Skeletal muscle cell (primary cell): ENCODE measurements around the gene CDH13.

ENCODE experiments used
- DNase-seq: peaks from one replicate; pipeline ENCODE4 v3.0.0-alpha.2; 2010; ENCODE audit warnings: low read depth
- H3K4me3 ChIP-seq: 2 replicates; pipeline ENCODE4 v1.5.1; 2011; ENCODE audit warnings: low read depth, mild to moderate bottlenecking, control low read depth, low read length, moderate library complexity

The CDH13 gene

DNA sequence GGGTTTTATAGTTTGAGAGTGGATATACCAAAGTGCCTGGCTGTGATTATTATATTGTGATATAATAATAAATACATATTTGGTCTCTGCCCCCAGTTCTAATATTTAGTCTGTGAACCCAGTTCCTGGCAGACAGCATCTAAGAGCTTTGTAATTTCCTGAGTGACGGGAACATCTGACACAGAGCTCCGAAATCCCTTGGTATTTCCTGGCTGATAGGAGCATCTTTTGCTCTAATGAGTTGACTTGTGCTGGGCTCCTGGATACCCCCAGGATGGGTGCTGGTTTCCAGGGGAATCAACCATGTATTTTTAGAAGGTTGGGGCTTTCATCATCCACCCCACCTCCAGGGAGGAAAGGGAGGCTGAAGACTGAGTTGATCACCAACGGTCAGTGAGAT is 187.3 kb downstream of the CDH13 start:
- no peak for DNase-seq
- no peak overlapping the region for H3K4me3 ChIP-seq

DNA sequence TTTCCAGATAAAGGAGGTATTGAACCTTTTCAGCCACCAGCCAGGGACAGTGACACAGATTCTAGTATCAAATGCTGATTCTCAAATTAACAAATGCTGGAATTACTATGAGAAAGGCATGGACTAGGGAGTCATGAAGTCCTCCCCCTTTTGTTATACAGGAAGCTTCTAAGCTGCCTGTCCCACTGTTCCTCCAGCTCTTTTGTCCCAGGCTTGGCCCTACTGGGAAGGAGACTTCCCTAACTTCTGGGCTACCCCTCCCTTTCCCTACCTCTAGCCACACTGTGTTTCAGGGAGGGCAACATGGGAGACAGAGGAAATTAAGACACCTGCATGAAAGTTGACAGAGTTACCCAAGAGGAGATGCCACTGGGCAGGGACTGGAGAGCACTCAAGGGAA is 192.5 kb downstream of the CDH13 start:
- no peak for DNase-seq
- H3K4me3 ChIP-seq, result no peak overlapping the region

DNA sequence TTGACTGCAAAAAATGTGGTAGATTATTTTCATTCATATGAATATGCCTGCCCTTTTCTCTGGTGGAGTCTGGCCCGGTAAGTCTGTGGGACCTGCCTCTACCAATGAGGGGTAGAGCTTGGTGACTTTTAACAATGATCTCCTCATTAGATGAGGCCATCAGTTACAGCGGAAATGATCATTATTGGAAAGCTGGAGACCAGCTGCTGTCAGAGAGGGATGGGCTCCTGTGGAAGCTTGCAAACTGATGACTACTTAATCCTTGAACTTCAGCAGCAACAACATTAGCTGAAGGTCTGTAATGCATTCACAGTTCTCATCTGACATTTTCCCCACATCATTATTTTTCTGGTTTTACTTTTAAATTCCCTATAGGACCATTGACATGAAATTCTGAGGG is 194.1 kb downstream of the CDH13 start:
- H3K4me3 ChIP-seq, result no peak overlapping the region
- no peak for DNase-seq

DNA sequence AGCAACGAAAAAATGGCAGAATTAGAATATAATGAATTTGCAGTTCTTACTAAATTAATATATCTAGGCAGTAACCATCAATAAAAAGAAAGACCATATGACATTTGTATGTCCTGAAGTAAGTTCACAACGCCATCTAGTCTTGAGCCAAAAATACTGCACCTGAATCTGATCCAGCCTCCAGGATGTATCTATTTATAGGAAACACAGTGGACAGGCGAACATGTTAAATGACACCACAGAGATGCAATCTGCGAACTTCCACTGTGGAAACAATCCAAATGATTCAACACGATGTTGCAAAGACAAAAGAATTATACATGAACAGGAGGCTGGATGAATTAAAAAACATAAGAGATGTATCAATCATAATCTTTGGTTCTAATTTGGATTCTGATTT is 197.6 kb downstream of the CDH13 start:
- H3K4me3 ChIP-seq, result no peak overlapping the region
- no peak for DNase-seq

DNA sequence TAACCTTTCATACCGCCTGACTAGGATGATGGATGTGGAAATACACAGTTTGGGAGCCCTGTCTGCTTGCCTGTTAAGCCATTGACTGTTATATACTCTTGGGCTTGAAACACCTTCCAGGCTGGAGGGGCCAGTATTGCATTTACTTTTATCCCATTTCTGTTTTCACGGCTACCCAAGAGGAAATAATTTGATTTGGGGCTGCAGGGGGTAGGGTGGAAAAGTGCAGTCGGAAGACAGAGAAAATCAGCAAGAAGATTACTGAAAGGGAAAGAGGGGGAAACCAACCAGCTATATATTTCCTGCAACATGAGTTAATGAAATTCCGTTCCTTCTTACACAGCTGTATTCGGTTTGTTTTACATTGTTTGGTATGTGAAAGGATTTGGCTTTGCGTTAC is 202.5 kb downstream of the CDH13 start:
- no peak for DNase-seq
- no peak overlapping the region for H3K4me3 ChIP-seq

- no peak for DNase-seq
- no peak overlapping the region for H3K4me3 ChIP-seq
These were observed 204.2 kb downstream of the CDH13 start for GRCh38 chr16:82830944-82831343.

GRCh38 chr16:82832821-82833220 is 206.1 kb downstream of the CDH13 start:
- DNase-seq, result peak; percentile 69
- H3K4me3 ChIP-seq, result no peak overlapping the region

- no peak for DNase-seq
- H3K4me3 ChIP-seq, result no peak overlapping the region
These were observed 206.7 kb downstream of the CDH13 start for GRCh38 chr16:82833378-82833993.

GRCh38 chr16:82834151-82834815 is 207.5 kb downstream of the CDH13 start:
- H3K4me3 ChIP-seq, result no peak overlapping the region
- DNase-seq, result no peak

- H3K4me3 ChIP-seq, result no peak overlapping the region
- no peak for DNase-seq
These were observed 208.9 kb downstream of the CDH13 start for GRCh38 chr16:82835487-82836155.

GRCh38 chr16:82841108-82841507 is 214.3 kb downstream of the CDH13 start:
- no peak for DNase-seq

GRCh38 chr16:82843606-82844271 is 217.0 kb downstream of the CDH13 start:
- DNase-seq, result no peak
- no peak overlapping the region for H3K4me3 ChIP-seq

More at GRCh38 chr16:82841108-82841507, 214.3 kb downstream of the CDH13 start:
- no peak overlapping the region for H3K4me3 ChIP-seq

DNA sequence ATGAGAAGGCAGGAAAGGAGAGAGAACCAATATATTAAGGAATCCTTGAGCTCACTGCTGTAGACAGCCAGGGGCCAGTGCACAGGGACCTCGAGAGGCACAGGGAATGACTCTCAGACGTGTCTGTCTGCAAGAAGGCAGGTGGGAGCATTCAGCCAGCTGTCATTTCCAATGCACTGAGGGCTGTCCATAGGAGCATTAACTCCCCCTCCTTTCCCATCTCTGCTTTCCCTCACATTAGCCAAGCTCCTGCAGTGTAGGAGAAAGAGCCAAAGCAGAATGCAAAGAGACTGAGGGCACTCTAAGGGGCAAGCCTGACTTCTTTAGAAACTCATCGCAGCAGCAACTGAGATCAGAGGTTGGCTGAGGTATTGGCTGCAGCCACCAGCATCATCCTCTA is 218.3 kb downstream of the CDH13 start:
- H3K4me3 ChIP-seq, result no peak overlapping the region

GRCh38 chr16:82846806-82847205 is 220.0 kb downstream of the CDH13 start:
- H3K4me3 ChIP-seq, result no peak overlapping the region
- no peak for DNase-seq

More for the DNA sequence above, 218.3 kb downstream of the CDH13 start:
- peak; percentile 11 for DNase-seq

DNA sequence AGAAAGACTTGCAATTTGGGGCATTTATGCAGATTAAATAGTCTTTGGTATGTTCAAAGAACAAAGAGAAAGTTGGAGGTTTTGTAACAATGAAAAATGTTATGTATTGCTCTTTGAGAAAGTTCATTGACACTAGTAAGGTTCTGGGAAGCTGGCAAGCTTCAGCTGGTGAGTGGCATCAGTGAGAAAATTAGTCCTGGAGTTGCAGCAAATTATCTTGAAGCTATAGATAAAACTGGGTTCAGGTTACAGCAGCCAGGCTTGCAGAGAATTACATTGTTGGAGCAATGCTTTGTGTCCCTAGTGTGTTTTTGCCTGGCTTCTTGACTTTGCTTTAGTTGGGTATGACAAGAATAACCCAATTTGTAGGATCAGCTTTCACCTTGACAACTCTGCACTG is 221.2 kb downstream of the CDH13 start:
- DNase-seq, result no peak
- H3K4me3 ChIP-seq, result no peak overlapping the region

DNA sequence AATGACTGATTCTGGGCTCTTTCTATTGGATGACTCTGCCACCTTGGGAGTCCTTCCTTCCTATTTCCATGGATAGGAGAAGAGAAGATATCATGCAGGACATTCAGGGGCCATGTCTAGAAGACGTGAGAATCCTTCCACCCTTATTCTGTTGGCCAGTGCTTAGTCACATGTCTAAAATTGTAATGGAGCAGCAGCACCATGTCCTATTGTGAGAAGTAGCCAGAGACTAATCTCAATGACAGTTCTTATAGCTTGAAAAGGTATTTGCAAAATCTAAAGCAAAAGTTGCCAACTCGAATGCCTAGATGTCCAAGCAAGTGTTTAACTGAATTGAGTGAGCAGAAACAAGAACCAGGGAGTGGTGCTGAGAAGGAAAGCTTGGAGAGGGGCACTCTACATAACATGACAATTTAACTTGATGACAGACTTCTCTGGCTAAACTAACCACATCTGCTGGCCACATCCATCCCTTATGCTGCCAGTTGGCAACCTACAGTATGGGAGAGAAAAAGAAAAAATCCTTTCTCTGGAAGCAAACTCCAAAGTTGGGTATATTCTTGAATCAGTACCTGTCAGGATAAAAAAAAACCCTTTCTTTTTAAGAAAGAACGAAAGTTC is 225.7 kb downstream of the CDH13 start:
- DNase-seq, result no peak
- H3K4me3 ChIP-seq, result no peak overlapping the region

DNA sequence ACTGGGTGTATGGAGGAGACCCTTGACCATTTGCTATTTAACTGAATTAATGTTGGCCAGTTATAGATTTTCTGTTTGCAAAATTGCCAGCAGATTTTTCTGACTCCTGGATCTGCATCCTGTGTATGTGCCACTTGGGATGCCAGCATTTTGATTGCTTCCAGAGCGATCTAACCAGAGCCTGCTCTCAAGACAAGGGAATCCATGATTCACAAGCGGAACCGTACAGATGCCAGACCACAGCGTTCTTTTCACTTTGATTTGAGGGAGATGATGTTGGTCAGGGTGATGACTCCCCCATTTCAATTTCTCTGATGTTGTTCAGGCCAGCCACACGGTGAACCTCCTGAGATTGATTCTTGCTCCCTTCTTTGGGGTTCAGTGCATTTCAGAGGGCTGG is 228.7 kb downstream of the CDH13 start:
- no peak for DNase-seq
- no peak overlapping the region for H3K4me3 ChIP-seq

DNA sequence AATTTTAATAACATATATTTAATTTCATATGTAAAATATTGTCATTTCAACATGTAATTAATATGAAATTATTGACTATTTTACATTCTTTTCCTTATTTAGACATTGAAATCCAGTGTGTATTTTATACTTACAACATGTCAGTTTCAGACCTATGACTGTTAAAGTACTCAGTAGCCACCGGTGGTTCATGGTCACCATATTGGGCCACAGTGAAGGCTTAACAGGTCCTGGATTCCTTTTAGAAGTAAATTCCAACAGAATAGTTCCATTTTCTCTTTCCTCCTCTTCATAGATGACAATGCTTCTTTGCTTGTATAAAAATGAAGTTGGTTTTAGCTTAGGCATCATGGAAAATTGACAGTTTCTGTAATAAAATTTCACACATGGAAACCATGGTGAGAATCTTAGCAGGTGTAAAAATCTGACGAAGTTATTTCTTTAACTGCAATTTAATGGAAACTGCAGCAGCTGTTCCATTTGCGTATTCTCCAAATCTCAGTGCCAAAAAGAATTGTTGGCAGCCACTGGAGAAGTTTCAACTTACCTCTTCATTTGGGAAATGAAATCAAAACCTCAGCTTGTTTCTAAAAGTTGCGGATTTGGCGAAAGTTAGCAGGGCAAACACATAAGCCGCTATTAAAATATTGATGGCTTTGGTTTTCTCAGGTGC is 231.1 kb downstream of the CDH13 start:
- DNase-seq, result no peak
- H3K4me3 ChIP-seq, result no peak overlapping the region

DNA sequence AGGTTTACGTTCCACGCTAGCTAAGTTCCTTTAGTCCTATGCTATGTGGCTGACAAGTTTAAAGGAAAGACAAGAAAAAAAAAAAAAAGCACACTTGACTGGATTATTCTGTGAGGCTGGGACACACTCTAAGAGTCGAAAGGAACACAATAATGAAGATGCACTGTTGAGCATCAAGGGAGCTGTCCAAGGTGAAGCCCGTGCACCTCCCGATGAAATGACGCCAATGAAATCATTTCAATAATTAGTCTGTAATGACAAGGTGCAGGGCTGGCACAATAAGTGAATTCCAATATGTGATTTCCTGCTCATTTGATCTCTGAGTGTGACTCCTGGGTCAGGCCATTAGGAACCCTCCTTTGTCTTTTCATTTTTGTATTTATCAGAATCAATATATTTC is 232.9 kb downstream of the CDH13 start:
- no peak overlapping the region for H3K4me3 ChIP-seq
- no peak for DNase-seq
